Measurements from ENCODE around the gene PHF13.

PHF13 gene

DNA sequence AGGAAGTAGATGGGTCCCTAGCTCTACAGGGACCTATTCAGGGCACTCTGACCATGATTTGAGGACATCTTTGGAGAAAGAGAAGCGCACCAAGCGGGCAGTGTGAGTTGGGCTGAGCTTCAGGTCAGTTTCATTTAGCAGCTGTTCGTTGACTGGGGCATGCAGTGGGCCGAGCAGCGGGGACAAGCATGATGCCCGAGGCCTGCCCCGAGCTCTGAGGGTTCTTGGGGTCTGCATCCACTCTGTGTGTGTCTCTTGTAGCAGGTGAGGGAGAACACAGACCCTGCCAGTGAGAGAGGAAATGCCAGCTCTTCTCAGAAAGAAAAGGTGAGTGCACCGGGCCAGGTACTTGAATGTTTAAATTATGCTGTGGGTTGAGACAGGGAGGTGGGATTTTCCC, 16.5 kb downstream of the PHF13 start:
- no peaks in the 10 kb centered on the region for H3K27me3 ChIP-seq
- no peak for DNase-seq
- TF ChIP-seq CTCF (IDR thresholded peaks at IDR 0.05): no peak
- H3K4me1 ChIP-seq: peaks cover 0 to 26% (median 16%) of the 10 kb centered on the region in 4 donors
- intact Hi-C loops (cut with DNase I; ENCODE audit: low total_unique reads): loop anchor here (10.0 kb wide), 1 partner anchor 45 kb away; no protein-coding TSS in a partner anchor
- no peak overlapping the region for H3K27ac ChIP-seq
- H3K9me3 ChIP-seq: no peaks in the 10 kb centered on the region
- H3K36me3 ChIP-seq: peaks cover 49 to 80% (median 78%) of the 10 kb centered on the region in 3 donors
- no peak overlapping the region for H3K4me3 ChIP-seq

DNA sequence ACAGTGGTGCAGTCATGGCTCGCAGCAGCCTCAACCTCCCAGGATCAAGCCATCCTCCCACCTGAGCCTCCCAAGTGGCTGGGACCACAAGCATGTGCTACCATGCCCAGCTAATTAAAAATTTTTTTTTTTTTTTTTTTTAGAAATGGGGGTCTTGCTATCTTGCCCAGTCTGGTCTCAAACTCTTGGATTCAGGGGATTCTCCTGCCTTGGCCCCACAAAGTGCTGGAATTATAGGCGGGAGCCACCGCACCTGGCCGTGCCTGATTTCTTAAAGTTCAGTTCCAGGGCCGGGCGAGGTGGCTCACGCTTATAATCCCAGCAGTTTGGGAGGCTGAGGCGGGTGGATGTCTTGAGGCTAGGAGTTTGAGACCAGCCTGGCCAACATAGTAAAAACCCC, 17.5 kb downstream of the PHF13 start:
- Histone ChIP-seq H3K4me1 (peaks cover 0 to 26% (median 14%) of the 10 kb centered on the region in 4 donors), H3K4me3 (no peak overlapping the region), H3K27me3 (no peaks in the 10 kb centered on the region), H3K9me3 (no peaks in the 10 kb centered on the region), H3K27ac (no peak overlapping the region), H3K36me3 (peaks cover 49 to 91% (median 87%) of the 10 kb centered on the region in 3 donors)
- no peak for DNase-seq
- TF ChIP-seq CTCF (IDR thresholded peaks at IDR 0.05): no peak
- intact Hi-C loops (cut with DNase I; ENCODE audit: low total_unique reads): loop anchor here (10.0 kb wide), 1 partner anchor 46 kb away; no protein-coding TSS in a partner anchor

DNA sequence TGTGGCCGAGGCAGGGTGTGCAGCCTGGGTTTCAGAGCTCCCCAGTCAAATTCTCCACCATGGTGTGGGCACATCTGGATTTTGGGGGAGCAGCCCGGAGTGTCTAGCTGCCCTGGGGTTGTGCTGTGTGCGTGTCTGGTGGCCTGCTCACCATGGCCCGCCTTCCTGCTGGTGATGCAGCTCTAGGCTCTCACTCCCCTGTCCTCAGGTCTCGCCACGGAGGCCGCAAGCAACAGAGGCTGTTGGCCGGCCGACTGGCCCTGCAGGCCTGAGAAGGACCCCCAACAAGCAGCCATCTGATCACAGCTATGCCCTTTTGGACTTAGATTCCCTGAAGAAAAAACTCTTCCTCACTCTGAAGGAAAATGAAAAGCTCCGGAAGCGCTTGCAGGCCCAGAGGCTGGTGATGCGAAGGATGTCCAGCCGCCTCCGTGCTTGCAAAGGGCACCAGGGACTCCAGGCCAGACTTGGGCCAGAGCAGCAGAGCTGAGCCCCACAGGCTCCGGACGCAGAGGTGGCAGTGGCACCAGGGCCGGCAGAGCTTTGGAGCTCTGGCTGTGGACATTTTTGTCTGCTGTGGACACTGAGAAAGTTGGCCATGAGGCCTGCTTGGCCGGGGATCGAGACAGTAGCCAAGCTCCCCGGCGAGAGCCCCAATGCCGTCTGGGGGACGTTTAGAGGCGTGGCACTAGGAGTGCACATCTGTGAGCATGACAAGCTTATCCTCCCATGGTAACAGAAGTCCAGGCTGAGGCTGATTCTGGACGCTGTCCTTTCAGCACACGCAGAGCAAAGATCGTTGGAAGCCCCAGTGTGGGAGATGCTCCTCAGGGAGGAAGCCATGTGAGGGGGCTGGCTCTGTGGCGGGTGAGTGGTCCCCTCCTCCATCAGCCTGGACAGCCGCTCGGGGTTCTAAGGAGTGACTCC, 19.3 kb downstream of the PHF13 start:
- DNase-seq: no peak
- peaks cover 0 to 26% (median 9%) of the 10 kb centered on the region in 4 donors for H3K4me1 ChIP-seq
- H3K4me3 ChIP-seq: no peak overlapping the region
- H3K36me3 ChIP-seq: peaks cover 55 to 100% (median 81%) of the 10 kb centered on the region in 3 donors
- H3K27ac ChIP-seq: no peak overlapping the region
- intact Hi-C loops (cut with DNase I; ENCODE audit: low total_unique reads): loop anchor here (10.0 kb wide), 1 partner anchor 48 kb away; no protein-coding TSS in a partner anchor
- no peaks in the 10 kb centered on the region for H3K9me3 ChIP-seq
- TF ChIP-seq CTCF (IDR thresholded peaks at IDR 0.05): no peak
- no peaks in the 10 kb centered on the region for H3K27me3 ChIP-seq

- DNase-seq: peak in 1 of 2 donors; percentile 36
- H3K4me1 ChIP-seq: peaks cover 0 to 29% (median 6%) of the 10 kb centered on the region in 4 donors
- intact Hi-C loops (cut with DNase I; ENCODE audit: low total_unique reads): loop anchor here (5.0 to 10.0 kb wide), 2 partner anchors 32 to 50 kb away; partner anchors contain the start of gene KLHL21
- peak; percentile 34 to 42 for TF ChIP-seq CTCF (IDR thresholded peaks at IDR 0.05)
- peaks cover 44 to 91% (median 64%) of the 10 kb centered on the region in 3 donors for H3K36me3 ChIP-seq
- H3K9me3 ChIP-seq: no peaks in the 10 kb centered on the region
- H3K4me3 ChIP-seq: no peak overlapping the region
- peak overlapping the region in 1 of 2 donors; percentile 13 for H3K27ac ChIP-seq
- H3K27me3 ChIP-seq: no peaks in the 10 kb centered on the region
These were observed 21.0 kb downstream of the PHF13 start for GRCh38 chr1:6634371-6635052.

GRCh38 chr1:6635161-6635909, 21.8 kb downstream of the PHF13 start:
- H3K36me3 ChIP-seq: peaks cover 44 to 90% (median 60%) of the 10 kb centered on the region in 3 donors
- DNase-seq: no peak
- intact Hi-C loops (cut with DNase I; ENCODE audit: low total_unique reads): loop anchor here (5.0 to 10.0 kb wide), 2 partner anchors 33 to 51 kb away; partner anchors contain the start of gene KLHL21
- H3K27ac ChIP-seq: peak overlapping the region in 1 of 2 donors; percentile 80
- no peaks in the 10 kb centered on the region for H3K9me3 ChIP-seq
- no peak overlapping the region for H3K4me3 ChIP-seq
- TF ChIP-seq CTCF (IDR thresholded peaks at IDR 0.05): no peak
- no peaks in the 10 kb centered on the region for H3K27me3 ChIP-seq
- H3K4me1 ChIP-seq: peaks cover 0 to 29% (median 6%) of the 10 kb centered on the region in 4 donors

Measured in tibial artery (tissue), 4 donors.